Adipocyte (in vitro differentiated cells): ENCODE data around the gene MPST.
"Not testable (repeated sequence)": the region's sequence is repeated elsewhere in the genome, so short reads cannot be mapped to it uniquely, and the experiment has no call there.

Experiments
- DNase-seq: peaks from one replicate; pipeline ENCODE4 v3.0.0-alpha.2; 2015; ENCODE audit warnings: low read depth
- H3K27me3 ChIP-seq: replicated peaks from 2 replicates; pipeline ENCODE4 v1.7.0; 2013; ENCODE audit warnings: mild to moderate bottlenecking, low read length, moderate library complexity; ENCODE audit not compliant: control insufficient read depth, insufficient read depth
- H3K36me3 ChIP-seq: 2 replicates; pipeline ENCODE4 v1.7.0; 2013; ENCODE audit warnings: low read length, mild to moderate bottlenecking, moderate library complexity; ENCODE audit not compliant: control insufficient read depth, insufficient read depth, severe bottlenecking
- H3K4me1 ChIP-seq: 2 replicates; pipeline ENCODE4 v1.7.0; 2013; ENCODE audit warnings: mild to moderate bottlenecking, low read length, moderate library complexity; ENCODE audit not compliant: control insufficient read depth, insufficient read depth
- H3K4me3 ChIP-seq: 2 replicates; pipeline ENCODE4 v1.7.0; 2013; ENCODE audit warnings: mild to moderate bottlenecking, low read length, moderate library complexity
- H3K9ac ChIP-seq: 2 replicates; pipeline ENCODE4 v1.7.0; 2013; ENCODE audit warnings: mild to moderate bottlenecking, low read length, moderate library complexity
- H3K9me3 ChIP-seq: 2 replicates; pipeline ENCODE4 v1.7.0; 2013; ENCODE audit warnings: mild to moderate bottlenecking, low read length, moderate library complexity; ENCODE audit not compliant: control insufficient read depth

Gene MPST

GRCh38 chr22:37067428-37067827 is 47.9 kb downstream of the MPST start:
- no peak overlapping the region for H3K9ac ChIP-seq
- H3K4me3 ChIP-seq, result no peak overlapping the region
- no peaks in the 10 kb centered on the region for H3K36me3 ChIP-seq
- H3K9me3 ChIP-seq, result no peaks in the 10 kb centered on the region
- H3K27me3 ChIP-seq, result peaks cover 48% of the 10 kb centered on the region
- DNase-seq, result no peak
- H3K4me1 ChIP-seq, result no peaks in the 10 kb centered on the region

GRCh38 chr22:37068859-37069258 is 49.3 kb downstream of the MPST start:
- Histone ChIP-seq H3K4me3 (no peak overlapping the region), H3K27me3 (peaks cover 54% of the 10 kb centered on the region), H3K9me3 (no peaks in the 10 kb centered on the region), H3K36me3 (no peaks in the 10 kb centered on the region), H3K9ac (no peak overlapping the region), H3K4me1 (no peaks in the 10 kb centered on the region)
- DNase-seq, result no peak

- H3K36me3 ChIP-seq, result no peaks in the 10 kb centered on the region
- H3K9me3 ChIP-seq, result no peaks in the 10 kb centered on the region
- no peak for DNase-seq
- no peak overlapping the region for H3K4me3 ChIP-seq
- no peaks in the 10 kb centered on the region for H3K4me1 ChIP-seq
- H3K27me3 ChIP-seq, result peaks cover 59% of the 10 kb centered on the region
- no peak overlapping the region for H3K9ac ChIP-seq
These were observed 49.8 kb downstream of the MPST start for GRCh38 chr22:37069319-37069718.

GRCh38 chr22:37069719-37070118 is 50.2 kb downstream of the MPST start:
- H3K4me1 ChIP-seq, result no peaks in the 10 kb centered on the region
- peaks cover 63% of the 10 kb centered on the region for H3K27me3 ChIP-seq

GRCh38 chr22:37070334-37070733 is 50.8 kb downstream of the MPST start:
- H3K4me1 ChIP-seq, result no peaks in the 10 kb centered on the region
- no peak for DNase-seq
- peaks cover 66% of the 10 kb centered on the region for H3K27me3 ChIP-seq
- no peaks in the 10 kb centered on the region for H3K36me3 ChIP-seq
- no peak overlapping the region for H3K9ac ChIP-seq
- H3K9me3 ChIP-seq, result no peaks in the 10 kb centered on the region
- no peak overlapping the region for H3K4me3 ChIP-seq

More at GRCh38 chr22:37069719-37070118, 50.2 kb downstream of the MPST start:
- DNase-seq, result no peak
- no peaks in the 10 kb centered on the region for H3K36me3 ChIP-seq
- H3K9me3 ChIP-seq, result no peaks in the 10 kb centered on the region
- H3K4me3 ChIP-seq, result no peak overlapping the region
- H3K9ac ChIP-seq, result no peak overlapping the region

- DNase-seq, result no peak
- Histone ChIP-seq H3K9me3 (no peaks in the 10 kb centered on the region), H3K27me3 (peaks cover 63% of the 10 kb centered on the region), H3K9ac (no peak overlapping the region), H3K4me1 (no peaks in the 10 kb centered on the region), H3K4me3 (no peak overlapping the region), H3K36me3 (no peaks in the 10 kb centered on the region)
These were observed 51.2 kb downstream of the MPST start for GRCh38 chr22:37070744-37071143.

GRCh38 chr22:37071850-37072592 is 52.5 kb downstream of the MPST start:
- not testable (repeated sequence) for H3K9me3 ChIP-seq, H3K4me1 ChIP-seq, H3K9ac ChIP-seq, H3K4me3 ChIP-seq, DNase-seq, H3K36me3 ChIP-seq
- peaks cover 64% of the 10 kb centered on the region for H3K27me3 ChIP-seq

GRCh38 chr22:37072673-37073072 is 53.1 kb downstream of the MPST start:
- peaks cover 65% of the 10 kb centered on the region for H3K27me3 ChIP-seq
- no peaks in the 10 kb centered on the region for H3K9me3 ChIP-seq
- no peaks in the 10 kb centered on the region for H3K36me3 ChIP-seq
- no peak for DNase-seq
- H3K4me1 ChIP-seq, result no peaks in the 10 kb centered on the region
- H3K4me3 ChIP-seq, result no peak overlapping the region
- H3K9ac ChIP-seq, result no peak overlapping the region

- Histone ChIP-seq H3K9ac (no peak overlapping the region), H3K9me3 (no peaks in the 10 kb centered on the region), H3K4me1 (no peaks in the 10 kb centered on the region), H3K4me3 (no peak overlapping the region), H3K27me3 (peaks cover 58% of the 10 kb centered on the region), H3K36me3 (no peaks in the 10 kb centered on the region)
- DNase-seq, result no peak
These were observed 55.0 kb downstream of the MPST start for GRCh38 chr22:37074537-37074936.

- Histone ChIP-seq H3K36me3 (no peaks in the 10 kb centered on the region), H3K9me3 (no peaks in the 10 kb centered on the region), H3K9ac (no peak overlapping the region), H3K4me1 (no peaks in the 10 kb centered on the region), H3K4me3 (no peak overlapping the region), H3K27me3 (peaks cover 53% of the 10 kb centered on the region)
- DNase-seq, result no peak
These were observed 55.5 kb downstream of the MPST start for GRCh38 chr22:37075046-37075445.

- Histone ChIP-seq H3K9ac (no peak overlapping the region), H3K4me3 (no peak overlapping the region), H3K36me3 (no peaks in the 10 kb centered on the region), H3K9me3 (no peaks in the 10 kb centered on the region), H3K4me1 (no peaks in the 10 kb centered on the region), H3K27me3 (peaks cover 46% of the 10 kb centered on the region)
- DNase-seq, result no peak
These were observed 56.4 kb downstream of the MPST start for GRCh38 chr22:37075822-37076433.
